ENCODE measurements around the gene CYRIA.

DNA sequence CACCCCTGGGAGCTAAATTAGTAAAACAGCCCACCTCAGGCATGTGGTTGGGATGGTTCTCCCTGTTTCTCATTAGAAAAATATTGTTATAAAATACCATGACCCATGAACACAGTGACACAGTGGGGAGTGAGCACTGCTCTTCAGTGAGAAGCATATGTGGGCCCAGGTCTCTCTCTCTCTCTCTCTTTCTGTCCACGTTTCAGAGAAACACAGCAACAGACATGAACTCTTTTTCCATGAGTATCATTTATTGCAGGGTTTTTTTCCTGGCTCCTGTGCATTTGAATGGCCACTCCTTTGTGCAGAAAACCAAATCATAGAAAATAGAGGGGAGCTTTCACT lies 41.2 kb downstream of the CYRIA start:
- TF ChIP-seq GATA2 (IDR thresholded peaks at IDR 0.05; ENCODE audit: low read depth, low read length), result no peak
- no peak for TF ChIP-seq GATA3 (IDR thresholded peaks at IDR 0.05; ENCODE audit: low read depth, low read length)

All from SH-SY5Y (cell line).